Lung (tissue), 12 donors: ENCODE results near the gene KIFAP3. TPM values are rescaled to one million over a fixed set of nuclear protein-coding genes. Genes with fewer than 3 reads are reported as not detected.

Experiments used
- ATAC-seq: fragments of 200-7000 bp; cut with Tn5 transposase; one replicate; pipeline ENCODE4 v1.9.1; 2020; ENCODE audit warnings: moderate number of reproducible peaks; ENCODE audit not compliant: insufficient read depth, low FRiP score
- DNase-seq, 3 donors: peaks; one replicate each; pipeline ENCODE4 v3.0.0-alpha.2; 2013 to 2017
- H3K27ac ChIP-seq, 2 donors: one replicate each; pipeline ENCODE4 v1.5.1; 2013; ENCODE audit warnings: mild to moderate bottlenecking in 2 of 2, moderate library complexity in 2 of 2, control low read depth in 1 of 2, inconsistent platforms in 1 of 2, low read depth in 1 of 2, low read length in 1 of 2
- H3K27me3 ChIP-seq, 3 donors: one replicate each; pipeline ENCODE4 v1.5.1; 2013; ENCODE audit warnings: low read length in 2 of 3; ENCODE audit not compliant: control insufficient read depth in 3 of 3, insufficient read depth in 3 of 3
- H3K36me3 ChIP-seq, 4 donors: one replicate each; pipeline ENCODE4 v1.5.1; 2013; ENCODE audit warnings: low read length in 4 of 4, mild to moderate bottlenecking in 1 of 4, moderate library complexity in 1 of 4; ENCODE audit not compliant: control insufficient read depth in 4 of 4, insufficient read depth in 4 of 4
- H3K4me1 ChIP-seq, 5 donors: one replicate each; pipeline ENCODE4 v1.5.1; 2013; ENCODE audit warnings: low read length in 5 of 5, mild to moderate bottlenecking in 2 of 5, moderate library complexity in 1 of 5; ENCODE audit not compliant: control insufficient read depth in 5 of 5, insufficient read depth in 5 of 5
- H3K4me3 ChIP-seq: one replicate; pipeline ENCODE4 v1.5.1; 2013; ENCODE audit warnings: mild to moderate bottlenecking, control low read depth, moderate library complexity
- H3K9ac ChIP-seq, 2 donors: one replicate each; pipeline ENCODE4 v1.5.1; 2013; ENCODE audit warnings: low read length in 2 of 2, control low read depth in 1 of 2; ENCODE audit not compliant: insufficient read depth in 1 of 2
- H3K9me3 ChIP-seq, 4 donors: one replicate each; pipeline ENCODE4 v1.5.1; 2013; ENCODE audit warnings: low read length in 3 of 4, mild to moderate bottlenecking in 1 of 4, moderate library complexity in 1 of 4; ENCODE audit not compliant: control insufficient read depth in 4 of 4, insufficient read depth in 3 of 4
- WGBS, 2 donors: extraction: QIAGEN DNeasy Blood & Tissue Kit; methylation state at CpG; one replicate each; pipeline ENCODE4 v1.1.7; 2013; 5-methylcytosine and 5-hydroxymethylcytosine counted together
- polyA plus RNA-seq, 2 donors: library from polyadenylated mRNA; stranded (reverse); fragments of 200-250 nt; gene quantifications; one replicate each; pipeline ENCODE4 v1.2.1, GENCODE V29; 2013
- total RNA-seq, 2 donors: library from RNA; depleted of rRNA in 1 of 2; stranded (reverse); fragments of >200 nt in 1 of 2; gene quantifications; one replicate each; pipeline ENCODE4 v1.2.1, GENCODE V29; 2014 to 2021
- TF ChIP-seq, protein P1 (sequence below): IDR thresholded peaks from 2 replicates; pipeline ENCODE4 v1.5.1; 2012; ENCODE audit warnings: mild to moderate bottlenecking; ENCODE audit errors: control extremely low read depth, extremely low read depth
- donor health status: control.
- donor health status: control.
- donor health status: Bipolar disorder and iron deficiency.
- donor health status: healthy.
- donor health status: DM: yes; HTN: yes; CAD: no.

Gene KIFAP3
- total and polyA plus RNA-seq, 4 donors = 11.5 to 48.4 (median 17.3) TPM

DNA sequence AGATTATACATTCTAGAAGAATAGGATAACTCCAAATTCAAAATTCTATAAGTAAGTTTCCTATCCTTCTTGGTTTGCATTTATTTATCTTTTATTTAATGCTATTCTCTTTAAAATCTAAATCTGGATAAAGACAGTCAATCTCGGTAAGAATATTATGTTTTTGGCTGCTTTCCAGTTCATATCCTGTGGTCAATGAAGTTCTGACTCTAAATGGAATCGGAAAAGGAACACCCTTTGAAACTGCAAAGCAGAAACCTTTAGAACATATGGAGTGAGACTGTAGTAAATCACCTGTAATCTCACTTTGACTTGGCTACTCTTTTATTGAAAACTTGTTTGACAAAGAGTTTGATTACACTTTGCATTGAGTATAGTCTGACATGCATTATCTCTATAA, 85.2 kb downstream of the KIFAP3 start:
- H3K27ac ChIP-seq = no peak overlapping the region
- ATAC-seq (no peak), DNase-seq (no peak)
- no peaks in the 10 kb centered on the region for H3K36me3 ChIP-seq
- H3K9ac ChIP-seq = no peak overlapping the region
- TF ChIP-seq, protein P1, sequence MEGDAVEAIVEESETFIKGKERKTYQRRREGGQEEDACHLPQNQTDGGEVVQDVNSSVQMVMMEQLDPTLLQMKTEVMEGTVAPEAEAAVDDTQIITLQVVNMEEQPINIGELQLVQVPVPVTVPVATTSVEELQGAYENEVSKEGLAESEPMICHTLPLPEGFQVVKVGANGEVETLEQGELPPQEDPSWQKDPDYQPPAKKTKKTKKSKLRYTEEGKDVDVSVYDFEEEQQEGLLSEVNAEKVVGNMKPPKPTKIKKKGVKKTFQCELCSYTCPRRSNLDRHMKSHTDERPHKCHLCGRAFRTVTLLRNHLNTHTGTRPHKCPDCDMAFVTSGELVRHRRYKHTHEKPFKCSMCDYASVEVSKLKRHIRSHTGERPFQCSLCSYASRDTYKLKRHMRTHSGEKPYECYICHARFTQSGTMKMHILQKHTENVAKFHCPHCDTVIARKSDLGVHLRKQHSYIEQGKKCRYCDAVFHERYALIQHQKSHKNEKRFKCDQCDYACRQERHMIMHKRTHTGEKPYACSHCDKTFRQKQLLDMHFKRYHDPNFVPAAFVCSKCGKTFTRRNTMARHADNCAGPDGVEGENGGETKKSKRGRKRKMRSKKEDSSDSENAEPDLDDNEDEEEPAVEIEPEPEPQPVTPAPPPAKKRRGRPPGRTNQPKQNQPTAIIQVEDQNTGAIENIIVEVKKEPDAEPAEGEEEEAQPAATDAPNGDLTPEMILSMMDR = no peak
- WGBS, 2 donors = 52 to 61% methylated on average over 2 of the region's 2 CpGs
- H3K4me3 ChIP-seq = no peak overlapping the region
- H3K4me1 ChIP-seq = peaks cover 0 to 5% (median 0%) of the 10 kb centered on the region in 5 donors
- H3K27me3 ChIP-seq = no peaks in the 10 kb centered on the region
- H3K9me3 ChIP-seq = no peaks in the 10 kb centered on the region

DNA sequence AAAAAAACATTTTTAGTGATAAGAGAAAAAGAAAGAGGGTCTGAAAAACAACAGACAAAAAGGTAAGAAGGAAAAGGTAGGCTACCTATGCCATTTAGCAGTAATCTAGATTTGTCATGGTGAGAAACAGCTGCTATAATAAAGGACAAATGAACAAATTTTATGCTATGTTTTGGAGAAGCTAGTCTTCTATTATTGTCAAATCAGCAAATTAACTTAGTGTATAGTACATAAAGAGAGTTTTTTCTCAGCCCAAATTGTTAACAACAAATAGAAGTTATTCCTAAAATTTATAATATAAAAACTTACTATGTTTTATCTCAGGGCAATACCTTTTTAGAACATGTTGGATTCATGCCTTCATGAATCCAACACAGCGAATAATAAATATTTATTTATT, 88.7 kb downstream of the KIFAP3 start:
- Histone ChIP-seq H3K36me3 (peaks cover 0 to 6% (median 3%) of the 10 kb centered on the region in 4 donors), H3K27ac (no peak overlapping the region), H3K9me3 (no peaks in the 10 kb centered on the region), H3K9ac (no peak overlapping the region), H3K4me1 (peaks cover 0 to 5% (median 0%) of the 10 kb centered on the region in 5 donors), H3K27me3 (no peaks in the 10 kb centered on the region), H3K4me3 (no peak overlapping the region)
- no peak for ATAC-seq
- TF ChIP-seq, protein P1 = no peak
- 96 to 97% methylated on average over 1 of the region's 1 CpG for WGBS, 2 donors
- no peak for DNase-seq

DNA sequence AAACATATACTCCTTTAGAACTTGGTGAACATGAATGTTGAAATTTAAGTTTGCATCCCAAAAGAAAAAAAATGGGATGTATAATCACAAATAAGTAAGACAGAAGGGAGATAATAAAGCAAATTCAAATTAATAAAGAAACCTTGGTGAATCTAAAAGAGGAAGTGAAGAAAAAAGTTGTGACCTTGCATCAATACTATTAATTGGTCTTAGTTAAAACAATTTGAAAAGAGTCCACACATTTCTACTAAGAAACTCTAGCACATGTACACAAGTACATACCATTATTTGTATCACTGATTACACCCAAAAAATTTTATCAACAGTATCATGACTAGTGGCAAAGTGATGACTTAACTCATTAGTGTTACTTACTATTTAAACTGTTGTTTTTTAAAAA, 100.4 kb downstream of the KIFAP3 start:
- no peaks in the 10 kb centered on the region for H3K27me3 ChIP-seq
- ATAC-seq (no peak), DNase-seq (no peak)
- H3K27ac ChIP-seq = no peak overlapping the region
- no peak overlapping the region for H3K4me3 ChIP-seq
- no peaks in the 10 kb centered on the region for H3K4me1 ChIP-seq
- H3K36me3 ChIP-seq = peaks cover 0 to 3% (median 0%) of the 10 kb centered on the region in 4 donors
- TF ChIP-seq, protein P1 = no peak
- peaks cover 0 to 1% (median 0%) of the 10 kb centered on the region in 4 donors for H3K9me3 ChIP-seq
- no peak overlapping the region for H3K9ac ChIP-seq

DNA sequence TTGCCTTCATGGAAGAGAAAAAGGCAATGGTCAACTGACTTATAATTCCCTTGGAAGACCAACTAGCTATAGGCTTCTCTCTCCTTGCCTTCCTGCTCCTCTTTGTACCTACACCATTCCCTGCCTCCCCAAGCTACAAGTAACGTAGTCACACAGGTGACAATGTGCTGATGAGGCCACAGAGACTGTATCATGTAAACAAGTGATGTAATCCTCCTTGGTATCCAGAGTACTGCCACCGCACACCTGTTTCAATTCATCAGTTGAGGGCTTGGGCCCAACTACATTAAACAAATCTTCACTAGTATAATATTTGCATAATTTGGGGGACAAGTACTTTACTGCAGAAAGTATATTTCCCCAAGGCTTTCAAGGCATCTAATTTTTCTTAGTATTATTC, 104.4 kb downstream of the KIFAP3 start:
- Histone ChIP-seq H3K4me3 (no peak overlapping the region), H3K27me3 (no peaks in the 10 kb centered on the region), H3K9ac (no peak overlapping the region), H3K27ac (no peak overlapping the region), H3K4me1 (no peaks in the 10 kb centered on the region), H3K9me3 (peaks cover 0 to 1% (median 0%) of the 10 kb centered on the region in 4 donors), H3K36me3 (no peaks in the 10 kb centered on the region)
- ATAC-seq (no peak), DNase-seq (no peak)
- TF ChIP-seq, protein P1 = no peak
- WGBS, 2 donors = 93 to 96% methylated on average over 2 of the region's 2 CpGs
